ENCODE results near the gene UST. TPM values are rescaled to one million over a fixed set of nuclear protein-coding genes. Genes with fewer than 3 reads are reported as not detected.

The UST gene
- total and polyA plus RNA-seq, 9 of the 15 experiments (the other 6 are each of a cell fraction or from before 2014, with no cell fraction given): 0.04 to 0.10 TPM; not detected in 7

DNA sequence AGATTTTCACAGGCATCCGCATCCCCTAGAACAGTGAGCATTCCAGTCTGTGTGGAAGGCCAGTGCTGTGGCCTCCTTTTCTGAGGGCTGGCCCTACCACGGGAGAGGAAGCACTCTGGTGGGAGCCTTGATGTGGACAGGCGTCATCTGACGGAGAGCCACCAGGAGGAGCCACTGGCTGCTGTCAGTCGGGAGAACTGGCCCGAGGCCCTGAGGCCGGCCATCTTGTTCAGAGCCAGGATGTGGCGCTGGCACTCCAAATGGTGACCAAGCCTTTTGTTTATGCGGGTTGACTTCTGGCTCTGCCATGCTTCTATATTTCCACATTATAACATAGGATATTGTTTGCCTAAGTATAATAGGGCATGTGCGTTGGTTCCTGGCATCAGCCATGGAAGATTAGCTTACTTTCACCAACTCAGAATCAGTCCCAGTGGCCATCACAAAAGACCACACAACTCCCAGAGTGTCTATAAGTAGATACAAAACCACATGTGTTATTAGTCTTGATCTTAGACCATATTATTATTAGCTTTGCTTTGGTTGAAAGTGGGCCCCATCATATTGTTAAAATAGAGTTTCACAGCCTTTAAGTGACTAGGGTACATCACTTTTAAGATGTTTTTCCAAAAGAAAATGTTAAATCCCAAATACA lies 296.8 kb downstream of the UST start (continued):
- TF ChIP-seq, protein P1, sequence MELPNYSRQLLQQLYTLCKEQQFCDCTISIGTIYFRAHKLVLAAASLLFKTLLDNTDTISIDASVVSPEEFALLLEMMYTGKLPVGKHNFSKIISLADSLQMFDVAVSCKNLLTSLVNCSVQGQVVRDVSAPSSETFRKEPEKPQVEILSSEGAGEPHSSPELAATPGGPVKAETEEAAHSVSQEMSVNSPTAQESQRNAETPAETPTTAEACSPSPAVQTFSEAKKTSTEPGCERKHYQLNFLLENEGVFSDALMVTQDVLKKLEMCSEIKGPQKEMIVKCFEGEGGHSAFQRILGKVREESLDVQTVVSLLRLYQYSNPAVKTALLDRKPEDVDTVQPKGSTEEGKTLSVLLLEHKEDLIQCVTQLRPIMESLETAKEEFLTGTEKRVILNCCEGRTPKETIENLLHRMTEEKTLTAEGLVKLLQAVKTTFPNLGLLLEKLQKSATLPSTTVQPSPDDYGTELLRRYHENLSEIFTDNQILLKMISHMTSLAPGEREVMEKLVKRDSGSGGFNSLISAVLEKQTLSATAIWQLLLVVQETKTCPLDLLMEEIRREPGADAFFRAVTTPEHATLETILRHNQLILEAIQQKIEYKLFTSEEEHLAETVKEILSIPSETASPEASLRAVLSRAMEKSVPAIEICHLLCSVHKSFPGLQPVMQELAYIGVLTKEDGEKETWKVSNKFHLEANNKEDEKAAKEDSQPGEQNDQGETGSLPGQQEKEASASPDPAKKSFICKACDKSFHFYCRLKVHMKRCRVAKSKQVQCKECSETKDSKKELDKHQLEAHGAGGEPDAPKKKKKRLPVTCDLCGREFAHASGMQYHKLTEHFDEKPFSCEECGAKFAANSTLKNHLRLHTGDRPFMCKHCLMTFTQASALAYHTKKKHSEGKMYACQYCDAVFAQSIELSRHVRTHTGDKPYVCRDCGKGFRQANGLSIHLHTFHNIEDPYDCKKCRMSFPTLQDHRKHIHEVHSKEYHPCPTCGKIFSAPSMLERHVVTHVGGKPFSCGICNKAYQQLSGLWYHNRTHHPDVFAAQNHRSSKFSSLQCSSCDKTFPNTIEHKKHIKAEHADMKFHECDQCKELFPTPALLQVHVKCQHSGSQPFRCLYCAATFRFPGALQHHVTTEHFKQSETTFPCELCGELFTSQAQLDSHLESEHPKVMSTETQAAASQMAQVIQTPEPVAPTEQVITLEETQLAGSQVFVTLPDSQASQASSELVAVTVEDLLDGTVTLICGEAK (IDR thresholded peaks at IDR 0.05): no peak
- TF ChIP-seq, protein P1 (CRISPR knock-in tag; IDR thresholded peaks at IDR 0.05): no peak
- TF ChIP-seq, protein P2, sequence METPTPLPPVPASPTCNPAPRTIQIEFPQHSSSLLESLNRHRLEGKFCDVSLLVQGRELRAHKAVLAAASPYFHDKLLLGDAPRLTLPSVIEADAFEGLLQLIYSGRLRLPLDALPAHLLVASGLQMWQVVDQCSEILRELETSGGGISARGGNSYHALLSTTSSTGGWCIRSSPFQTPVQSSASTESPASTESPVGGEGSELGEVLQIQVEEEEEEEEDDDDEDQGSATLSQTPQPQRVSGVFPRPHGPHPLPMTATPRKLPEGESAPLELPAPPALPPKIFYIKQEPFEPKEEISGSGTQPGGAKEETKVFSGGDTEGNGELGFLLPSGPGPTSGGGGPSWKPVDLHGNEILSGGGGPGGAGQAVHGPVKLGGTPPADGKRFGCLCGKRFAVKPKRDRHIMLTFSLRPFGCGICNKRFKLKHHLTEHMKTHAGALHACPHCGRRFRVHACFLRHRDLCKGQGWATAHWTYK (CRISPR knock-in tag; IDR thresholded peaks at IDR 0.05): peak; percentile 49; the same call in 1 of the 2 replicates
- TF ChIP-seq TEAD1 (CRISPR knock-in tag; IDR thresholded peaks at IDR 0.05) (0 out of 4 replicates have a peak, but pooled peaks of 1 of the 2 experiments have one; percentile 29), ATF7 (IDR thresholded peaks at IDR 0.05) (no peak), DMBX1 (CRISPR knock-in tag; IDR thresholded peaks at IDR 0.05; ENCODE audit: borderline replicate concordance) (peak; percentile 50; the same call in 1 of the 2 replicates), NFIC (IDR thresholded peaks at IDR 0.05) (peak; percentile 79), TCF7 (IDR thresholded peaks at IDR 0.05; ENCODE audit: borderline replicate concordance) (0 out of 2 replicates have a peak, but pooled peaks have one; percentile 56), MEIS2 (IDR thresholded peaks at IDR 0.05; ENCODE audit: partially characterized antibody) (peak; percentile 41), EHMT2 (IDR thresholded peaks at IDR 0.05) (peak; percentile 93), TAF7 (tag; IDR thresholded peaks at IDR 0.05) (no peak), EP300 (IDR thresholded peaks at IDR 0.05; ENCODE audit: low read length) (no peak)
- TF ChIP-seq, protein P3, sequence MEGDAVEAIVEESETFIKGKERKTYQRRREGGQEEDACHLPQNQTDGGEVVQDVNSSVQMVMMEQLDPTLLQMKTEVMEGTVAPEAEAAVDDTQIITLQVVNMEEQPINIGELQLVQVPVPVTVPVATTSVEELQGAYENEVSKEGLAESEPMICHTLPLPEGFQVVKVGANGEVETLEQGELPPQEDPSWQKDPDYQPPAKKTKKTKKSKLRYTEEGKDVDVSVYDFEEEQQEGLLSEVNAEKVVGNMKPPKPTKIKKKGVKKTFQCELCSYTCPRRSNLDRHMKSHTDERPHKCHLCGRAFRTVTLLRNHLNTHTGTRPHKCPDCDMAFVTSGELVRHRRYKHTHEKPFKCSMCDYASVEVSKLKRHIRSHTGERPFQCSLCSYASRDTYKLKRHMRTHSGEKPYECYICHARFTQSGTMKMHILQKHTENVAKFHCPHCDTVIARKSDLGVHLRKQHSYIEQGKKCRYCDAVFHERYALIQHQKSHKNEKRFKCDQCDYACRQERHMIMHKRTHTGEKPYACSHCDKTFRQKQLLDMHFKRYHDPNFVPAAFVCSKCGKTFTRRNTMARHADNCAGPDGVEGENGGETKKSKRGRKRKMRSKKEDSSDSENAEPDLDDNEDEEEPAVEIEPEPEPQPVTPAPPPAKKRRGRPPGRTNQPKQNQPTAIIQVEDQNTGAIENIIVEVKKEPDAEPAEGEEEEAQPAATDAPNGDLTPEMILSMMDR (IDR thresholded peaks at IDR 0.05 in 2 of 3, conservative IDR thresholded peaks at IDR 0.05 in 1 of 3; ENCODE audit: insufficient read depth in 2 of 3, low read depth in 1 of 3, low read length in 3 of 3): peak; percentile 80 to 95 (median 87)
- TF ChIP-seq, protein P4, sequence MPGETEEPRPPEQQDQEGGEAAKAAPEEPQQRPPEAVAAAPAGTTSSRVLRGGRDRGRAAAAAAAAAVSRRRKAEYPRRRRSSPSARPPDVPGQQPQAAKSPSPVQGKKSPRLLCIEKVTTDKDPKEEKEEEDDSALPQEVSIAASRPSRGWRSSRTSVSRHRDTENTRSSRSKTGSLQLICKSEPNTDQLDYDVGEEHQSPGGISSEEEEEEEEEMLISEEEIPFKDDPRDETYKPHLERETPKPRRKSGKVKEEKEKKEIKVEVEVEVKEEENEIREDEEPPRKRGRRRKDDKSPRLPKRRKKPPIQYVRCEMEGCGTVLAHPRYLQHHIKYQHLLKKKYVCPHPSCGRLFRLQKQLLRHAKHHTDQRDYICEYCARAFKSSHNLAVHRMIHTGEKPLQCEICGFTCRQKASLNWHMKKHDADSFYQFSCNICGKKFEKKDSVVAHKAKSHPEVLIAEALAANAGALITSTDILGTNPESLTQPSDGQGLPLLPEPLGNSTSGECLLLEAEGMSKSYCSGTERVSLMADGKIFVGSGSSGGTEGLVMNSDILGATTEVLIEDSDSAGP (CRISPR knock-in tag; IDR thresholded peaks at IDR 0.05): no peak
